Suprapubic skin (tissue), 3 donors: Measurements from ENCODE around the gene CDH13.

Experiments
- CTCF ChIP-seq, 2 donors: fragments of 200-600 bp in 1 of 2; fragments of 450-650 bp in 1 of 2; sonication (generic) in 1 of 2; IDR thresholded peaks; one replicate each; pipeline ENCODE4 v1.5.1; 2016 to 2019; ENCODE audit warnings: antibody characterized with exemption in 2 of 2, mild to moderate bottlenecking in 1 of 2, moderate library complexity in 1 of 2
- EP300 ChIP-seq: sonication (generic); formaldehyde crosslinking; IDR thresholded peaks from one replicate; pipeline ENCODE4 v1.6.1; 2017; ENCODE audit warnings: antibody characterized with exemption

- no peak for TF ChIP-seq CTCF (IDR thresholded peaks at IDR 0.05)
- TF ChIP-seq EP300: no peak
These were observed 950.4 kb downstream of the CDH13 start for GRCh38 chr16:83577078-83577745.
